Umbilical cord (tissue), 2 donors: ENCODE measurements around the gene PIK3CA. TPM values are rescaled to one million over a fixed set of nuclear protein-coding genes. Genes with fewer than 3 reads are reported as not detected.
"Not testable (repeated sequence)": the region's sequence is repeated elsewhere in the genome, so short reads cannot be mapped to it uniquely, and the experiment has no call there.

Source experiments
- DNase-seq: peaks from one replicate; pipeline ENCODE4 v3.0.0-alpha.2; 2015; ENCODE audit warnings: low spot score
- total RNA-seq: library from RNA; depleted of rRNA; stranded (reverse); fragments of >200 nt; gene quantifications from one replicate; pipeline ENCODE4 v1.2.3, GENCODE V29; 2014; ENCODE audit warnings: low replicate concordance; ENCODE audit not compliant: insufficient read depth

Gene PIK3CA
- 30.8 TPM for total RNA-seq

- peak; percentile 100 for DNase-seq
Measured at GRCh38 chr3:179147873-179148615, at the start of gene PIK3CA. TSS of gene PIK3CA (plus strand) at chr3:179148357. CDS start at chr3:179198826, 50,469 bp downstream.

- DNase-seq = peak; percentile 87
Measured at GRCh38 chr3:179098388-179099077, 49.6 kb upstream of the PIK3CA start.

GRCh38 chr3:179100652-179101051 lies 47.5 kb upstream of the PIK3CA start:
- peak; percentile 6 for DNase-seq

- no peak for DNase-seq
Measured at GRCh38 chr3:179105881-179106280, 42.3 kb upstream of the PIK3CA start.

GRCh38 chr3:179107617-179108016 lies 40.5 kb upstream of the PIK3CA start:
- DNase-seq = no peak

GRCh38 chr3:179108086-179108485 lies 40.1 kb upstream of the PIK3CA start:
- DNase-seq = peak; percentile 16

GRCh38 chr3:179113903-179114302 lies 34.3 kb upstream of the PIK3CA start:
- DNase-seq = peak; percentile 6

- not testable (repeated sequence) for DNase-seq
Measured at GRCh38 chr3:179115444-179115843, 32.7 kb upstream of the PIK3CA start.

- no peak for DNase-seq
Measured at GRCh38 chr3:179116816-179117215, 31.3 kb upstream of the PIK3CA start.

GRCh38 chr3:179132191-179132890 lies 15.8 kb upstream of the PIK3CA start:
- not testable (repeated sequence) for DNase-seq

GRCh38 chr3:179133575-179133974 lies 14.6 kb upstream of the PIK3CA start:
- DNase-seq = no peak

- DNase-seq = no peak
Measured at GRCh38 chr3:179136195-179136594, 12.0 kb upstream of the PIK3CA start.

- no peak for DNase-seq
Measured at GRCh38 chr3:179141890-179142289, 6.3 kb upstream of the PIK3CA start.

- DNase-seq = peak; percentile 86
Measured at GRCh38 chr3:179146911-179147513, 1.1 kb upstream of the PIK3CA start.

- DNase-seq = no peak
Measured at GRCh38 chr3:179147514-179147872, 664 bp upstream of the PIK3CA start.

GRCh38 chr3:179148616-179149405 lies 654 bp downstream of the PIK3CA start:
- peak; percentile 66 for DNase-seq

GRCh38 chr3:179149406-179149867 lies 1.3 kb downstream of the PIK3CA start:
- peak; percentile 57 for DNase-seq

- DNase-seq = peak; percentile 8
Measured at GRCh38 chr3:179149951-179150350, 1.8 kb downstream of the PIK3CA start.

- DNase-seq = no peak
Measured at GRCh38 chr3:179150610-179151009, 2.5 kb downstream of the PIK3CA start.

- no peak for DNase-seq
Measured at GRCh38 chr3:179151474-179151873, 3.3 kb downstream of the PIK3CA start.

GRCh38 chr3:179156170-179156569 lies 8.0 kb downstream of the PIK3CA start:
- DNase-seq = no peak
